HepG2 (cell line): Measurements from ENCODE around the gene KIAA1958. TPM values are rescaled to one million over a fixed set of nuclear protein-coding genes. Genes with fewer than 3 reads are reported as not detected.

Experiments used
- DMAP1 ChIP-seq: IDR thresholded peaks from 2 replicates; pipeline ENCODE4 v1.6.1; 2016
- GATAD2A ChIP-seq: IDR thresholded peaks from 2 replicates; pipeline ENCODE4 v1.6.1; 2016
- NFAT5 ChIP-seq: sonication (generic); formaldehyde crosslinking; IDR thresholded peaks from 2 replicates; pipeline ENCODE4 v1.4.0; 2020; ENCODE audit warnings: missing genetic modification reagents
- NRL ChIP-seq: sonication (generic); formaldehyde crosslinking; IDR thresholded peaks from 2 replicates; pipeline ENCODE4 v1.5.0; 2020; ENCODE audit warnings: missing genetic modification reagents, mild to moderate bottlenecking, moderate library complexity, borderline replicate concordance
- REPIN1 ChIP-seq: sonication (generic); formaldehyde crosslinking; IDR thresholded peaks from 2 replicates; pipeline ENCODE4 v1.8.0; 2022; ENCODE audit warnings: missing genetic modification reagents, low read depth, mild to moderate bottlenecking, borderline replicate concordance
- SIN3A ChIP-seq: IDR thresholded peaks from 2 replicates; pipeline ENCODE4 v1.6.1; 2011; ENCODE audit warnings: low read depth, mild to moderate bottlenecking, control low read depth, low read length, borderline replicate concordance
- STAG1 ChIP-seq: sonication (generic); formaldehyde crosslinking; IDR thresholded peaks from 2 replicates; pipeline ENCODE4 v1.4.0; 2020; ENCODE audit warnings: missing genetic modification reagents
- ZNF317 ChIP-seq: sonication (generic); formaldehyde crosslinking; IDR thresholded peaks from 2 replicates; pipeline ENCODE4 v1.5.0; 2020; ENCODE audit warnings: mild to moderate bottlenecking, missing genetic modification reagents
- ZNF382 ChIP-seq: sonication (generic); formaldehyde crosslinking; IDR thresholded peaks from 2 replicates; pipeline ENCODE4 v1.5.0; 2020; ENCODE audit warnings: missing genetic modification reagents, mild to moderate bottlenecking, borderline replicate concordance
- polyA plus RNA-seq, 8 experiments: library from polyadenylated mRNA; depleted of rRNA in 3 of 8; stranded (reverse) in 7 of 8; unstranded in 1 of 8; fragments of >200 nt; fragmentation: Illumina TruSeq in 4 of 8; extraction: Trizol in 4 of 8; gene quantifications; 2 replicates each; pipeline versions ENCODE4 v1.2.1 to v1.2.3, GENCODE V29; 2011 to 2016; ENCODE audit warnings: low read depth in 4 of 8, missing spikeins in 1 of 8, mixed read lengths in 1 of 8; ENCODE audit not compliant: insufficient read depth in 1 of 8
- total RNA-seq, 5 experiments: library from RNA; depleted of rRNA; stranded (reverse); fragments of >200 nt; fragmentation: Illumina TruSeq; extraction: Trizol; gene quantifications; 2 replicates each; pipeline ENCODE4 v1.2.3, GENCODE V29; 2016; ENCODE audit warnings: low read depth in 1 of 5
- TF ChIP-seq, protein P1 (sequence below): sonication (generic); formaldehyde crosslinking; IDR thresholded peaks from 2 replicates; pipeline ENCODE4 v1.5.0; 2020; ENCODE audit warnings: mild to moderate bottlenecking, missing genetic modification reagents, borderline replicate concordance
- TF ChIP-seq, protein P2 (sequence below): sonication (generic); formaldehyde crosslinking; IDR thresholded peaks from 2 replicates; pipeline ENCODE4 v1.8.1; 2023; ENCODE audit warnings: mild to moderate bottlenecking, moderate library complexity, missing genetic modification reagents
- TF ChIP-seq, protein P3 (sequence below), 2 experiments: sonication (generic) in 1 of 2; formaldehyde crosslinking in 1 of 2; IDR thresholded peaks; 2 replicates each; pipeline versions ENCODE4 v1.4.0 to v1.6.1; 2016 to 2020; ENCODE audit warnings: borderline replicate concordance in 1 of 2, low read depth in 1 of 2, mild to moderate bottlenecking in 1 of 2, missing genetic modification reagents in 1 of 2

KIAA1958 gene
- total and polyA plus RNA-seq, 2 of the 13 experiments (the other 11 are each of a cell fraction or from before 2014, with no cell fraction given) = 8.5 to 10.3 TPM

DNA sequence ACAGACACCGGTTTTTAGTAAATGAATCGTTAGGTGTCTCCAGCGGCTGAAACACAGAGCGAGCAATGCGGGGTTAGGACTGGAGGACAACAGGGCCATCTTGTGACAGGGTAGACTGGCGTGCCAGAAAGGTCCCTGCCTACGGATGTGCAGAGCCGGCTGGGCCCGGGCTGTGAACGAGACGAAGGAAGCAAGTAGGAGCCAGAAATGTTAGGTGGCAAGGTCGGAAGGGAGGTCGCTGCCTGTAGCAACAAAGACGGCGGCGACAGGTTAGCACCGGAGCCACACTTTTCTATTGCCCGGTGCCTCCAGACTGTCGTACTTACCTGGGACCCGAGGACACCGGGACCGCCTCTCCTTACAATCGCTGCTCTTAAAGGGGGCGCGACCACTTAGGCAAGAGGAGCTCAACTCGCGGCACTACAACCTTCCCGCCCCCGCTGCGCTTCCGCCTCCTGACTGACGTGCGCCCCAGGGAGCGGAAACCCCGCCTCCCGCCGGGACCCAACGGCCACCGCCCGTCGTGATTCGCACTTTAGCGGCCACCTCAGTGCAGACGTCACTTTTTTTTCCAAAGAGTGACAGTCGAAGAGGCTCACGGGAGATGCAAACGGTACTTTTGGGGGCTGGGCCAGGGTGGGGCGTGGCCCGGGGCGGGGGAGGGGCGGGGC lies 231.2 kb downstream of the KIAA1958 start, which contains the start of gene INIP (continued):
- TF ChIP-seq, protein P1, sequence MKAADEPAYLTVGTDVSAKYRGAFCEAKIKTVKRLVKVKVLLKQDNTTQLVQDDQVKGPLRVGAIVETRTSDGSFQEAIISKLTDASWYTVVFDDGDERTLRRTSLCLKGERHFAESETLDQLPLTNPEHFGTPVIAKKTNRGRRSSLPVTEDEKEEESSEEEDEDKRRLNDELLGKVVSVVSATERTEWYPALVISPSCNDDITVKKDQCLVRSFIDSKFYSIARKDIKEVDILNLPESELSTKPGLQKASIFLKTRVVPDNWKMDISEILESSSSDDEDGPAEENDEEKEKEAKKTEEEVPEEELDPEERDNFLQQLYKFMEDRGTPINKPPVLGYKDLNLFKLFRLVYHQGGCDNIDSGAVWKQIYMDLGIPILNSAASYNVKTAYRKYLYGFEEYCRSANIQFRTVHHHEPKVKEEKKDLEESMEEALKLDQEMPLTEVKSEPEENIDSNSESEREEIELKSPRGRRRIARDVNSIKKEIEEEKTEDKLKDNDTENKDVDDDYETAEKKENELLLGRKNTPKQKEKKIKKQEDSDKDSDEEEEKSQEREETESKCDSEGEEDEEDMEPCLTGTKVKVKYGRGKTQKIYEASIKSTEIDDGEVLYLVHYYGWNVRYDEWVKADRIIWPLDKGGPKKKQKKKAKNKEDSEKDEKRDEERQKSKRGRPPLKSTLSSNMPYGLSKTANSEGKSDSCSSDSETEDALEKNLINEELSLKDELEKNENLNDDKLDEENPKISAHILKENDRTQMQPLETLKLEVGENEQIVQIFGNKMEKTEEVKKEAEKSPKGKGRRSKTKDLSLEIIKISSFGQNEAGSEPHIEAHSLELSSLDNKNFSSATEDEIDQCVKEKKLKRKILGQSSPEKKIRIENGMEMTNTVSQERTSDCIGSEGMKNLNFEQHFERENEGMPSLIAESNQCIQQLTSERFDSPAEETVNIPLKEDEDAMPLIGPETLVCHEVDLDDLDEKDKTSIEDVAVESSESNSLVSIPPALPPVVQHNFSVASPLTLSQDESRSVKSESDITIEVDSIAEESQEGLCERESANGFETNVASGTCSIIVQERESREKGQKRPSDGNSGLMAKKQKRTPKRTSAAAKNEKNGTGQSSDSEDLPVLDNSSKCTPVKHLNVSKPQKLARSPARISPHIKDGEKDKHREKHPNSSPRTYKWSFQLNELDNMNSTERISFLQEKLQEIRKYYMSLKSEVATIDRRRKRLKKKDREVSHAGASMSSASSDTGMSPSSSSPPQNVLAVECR (CRISPR knock-in tag) = peak; percentile 97
- peak; percentile 68; the same call in 1 of the 2 replicates for TF ChIP-seq NRL (CRISPR knock-in tag)
- peak; percentile 81; the same call in 1 of the 2 replicates for TF ChIP-seq SIN3A
- peak; percentile 77; the same call in 1 of the 2 replicates for TF ChIP-seq REPIN1
- 0 out of 2 replicates have a peak, but pooled peaks have one; percentile 9 for TF ChIP-seq GATAD2A (CRISPR knock-in tag)
- TF ChIP-seq ZNF317 = peak; percentile 55; the same call in 1 of the 2 replicates
- no peak for TF ChIP-seq ZNF382
- TF ChIP-seq, protein P2, sequence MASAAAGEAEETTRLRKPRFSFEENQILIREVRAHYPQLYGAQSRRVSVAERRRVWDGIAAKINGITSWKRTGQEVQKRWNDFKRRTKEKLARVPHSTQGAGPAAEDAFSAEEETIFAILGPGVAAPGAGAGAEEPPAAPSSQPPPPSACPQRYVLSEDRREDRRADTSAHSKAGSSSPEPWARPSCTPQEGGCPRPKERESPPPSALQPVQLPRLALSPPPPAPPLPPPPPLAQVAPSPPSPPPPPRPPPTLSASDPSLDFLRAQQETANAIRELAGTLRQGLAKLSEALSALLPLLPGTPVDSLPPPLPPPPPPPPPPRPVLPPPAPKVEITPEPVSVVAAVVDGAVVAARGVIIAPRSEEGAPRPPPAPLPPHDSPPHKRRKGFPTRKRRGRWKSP (CRISPR knock-in tag) = 0 out of 2 replicates have a peak, but pooled peaks have one; percentile 67
- no peak for TF ChIP-seq DMAP1 (CRISPR knock-in tag)
- TF ChIP-seq NFAT5 (CRISPR knock-in tag) = no peak
- TF ChIP-seq STAG1 = peak; percentile 59
- TF ChIP-seq, protein P3, sequence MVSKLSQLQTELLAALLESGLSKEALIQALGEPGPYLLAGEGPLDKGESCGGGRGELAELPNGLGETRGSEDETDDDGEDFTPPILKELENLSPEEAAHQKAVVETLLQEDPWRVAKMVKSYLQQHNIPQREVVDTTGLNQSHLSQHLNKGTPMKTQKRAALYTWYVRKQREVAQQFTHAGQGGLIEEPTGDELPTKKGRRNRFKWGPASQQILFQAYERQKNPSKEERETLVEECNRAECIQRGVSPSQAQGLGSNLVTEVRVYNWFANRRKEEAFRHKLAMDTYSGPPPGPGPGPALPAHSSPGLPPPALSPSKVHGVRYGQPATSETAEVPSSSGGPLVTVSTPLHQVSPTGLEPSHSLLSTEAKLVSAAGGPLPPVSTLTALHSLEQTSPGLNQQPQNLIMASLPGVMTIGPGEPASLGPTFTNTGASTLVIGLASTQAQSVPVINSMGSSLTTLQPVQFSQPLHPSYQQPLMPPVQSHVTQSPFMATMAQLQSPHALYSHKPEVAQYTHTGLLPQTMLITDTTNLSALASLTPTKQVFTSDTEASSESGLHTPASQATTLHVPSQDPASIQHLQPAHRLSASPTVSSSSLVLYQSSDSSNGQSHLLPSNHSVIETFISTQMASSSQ (IDR thresholded peaks at IDR 0.05; ENCODE audit: low read depth) = no peak
- TF ChIP-seq, protein P3 (CRISPR knock-in tag; IDR thresholded peaks at IDR 0.05; ENCODE audit: borderline replicate concordance) = peak; percentile 67; the same call in 1 of the 2 replicates
